ENCODE results near the gene RBM47. TPM values are rescaled to one million over a fixed set of nuclear protein-coding genes. Genes with fewer than 3 reads are reported as not detected.
"Not testable (repeated sequence)": the region's sequence is repeated elsewhere in the genome, so short reads cannot be mapped to it uniquely, and the experiment has no call there.

The RBM47 gene
- total RNA-seq, 1 donor from 2014 or later = 0.98 TPM

- no peaks in the 10 kb centered on the region for H3K4me1 Mint-ChIP-seq (ENCODE audit: low read depth, unreplicated experiment)
- H3K4me3 Mint-ChIP-seq (ENCODE audit: unreplicated experiment) = no peak overlapping the region
- no peaks in the 10 kb centered on the region for H3K36me3 Mint-ChIP-seq (ENCODE audit: unreplicated experiment)
- TF ChIP-seq CTCF (IDR thresholded peaks at IDR 0.05; ENCODE audit: partially characterized antibody, unreplicated experiment) = no peak
- no peaks in the 10 kb centered on the region for H3K9me3 Mint-ChIP-seq (ENCODE audit: unreplicated experiment)
- peaks cover 2% of the 10 kb centered on the region for H3K27me3 Mint-ChIP-seq (ENCODE audit: unreplicated experiment)
- DNase-seq = no peak
- no peak overlapping the region for H3K27ac Mint-ChIP-seq (ENCODE audit: unreplicated experiment)
Measured at GRCh38 chr4:40562681-40563080, 67.0 kb downstream of the RBM47 start.

GRCh38 chr4:40562208-40562607 lies 67.5 kb downstream of the RBM47 start:
- H3K9me3 Mint-ChIP-seq (ENCODE audit: unreplicated experiment) = no peaks in the 10 kb centered on the region
- H3K4me3 Mint-ChIP-seq (ENCODE audit: unreplicated experiment) = no peak overlapping the region
- no peaks in the 10 kb centered on the region for H3K4me1 Mint-ChIP-seq (ENCODE audit: low read depth, unreplicated experiment)
- H3K27ac Mint-ChIP-seq (ENCODE audit: unreplicated experiment) = no peak overlapping the region
- no peak for TF ChIP-seq CTCF (IDR thresholded peaks at IDR 0.05; ENCODE audit: partially characterized antibody, unreplicated experiment)
- H3K27me3 Mint-ChIP-seq (ENCODE audit: unreplicated experiment) = peaks cover 2% of the 10 kb centered on the region
- no peak for DNase-seq
- no peaks in the 10 kb centered on the region for H3K36me3 Mint-ChIP-seq (ENCODE audit: unreplicated experiment)

- H3K4me1 Mint-ChIP-seq (ENCODE audit: low read depth, unreplicated experiment); H3K27ac Mint-ChIP-seq (ENCODE audit: unreplicated experiment); H3K36me3 Mint-ChIP-seq (ENCODE audit: unreplicated experiment); H3K4me3 Mint-ChIP-seq (ENCODE audit: unreplicated experiment); DNase-seq; H3K9me3 Mint-ChIP-seq (ENCODE audit: unreplicated experiment); H3K27me3 Mint-ChIP-seq (ENCODE audit: unreplicated experiment): not testable (repeated sequence)
Measured at GRCh38 chr4:40561543-40562177, 68.0 kb downstream of the RBM47 start.

GRCh38 chr4:40559585-40560465 lies 69.8 kb downstream of the RBM47 start:
- Mint-ChIP-seq H3K4me3 (ENCODE audit: unreplicated experiment) (no peak overlapping the region), H3K9me3 (ENCODE audit: unreplicated experiment) (no peaks in the 10 kb centered on the region), H3K27me3 (ENCODE audit: unreplicated experiment) (peaks cover 2% of the 10 kb centered on the region), H3K36me3 (ENCODE audit: unreplicated experiment) (no peaks in the 10 kb centered on the region), H3K4me1 (ENCODE audit: low read depth, unreplicated experiment) (no peaks in the 10 kb centered on the region), H3K27ac (ENCODE audit: unreplicated experiment) (no peak overlapping the region)
- TF ChIP-seq CTCF (IDR thresholded peaks at IDR 0.05; ENCODE audit: partially characterized antibody, unreplicated experiment) = no peak
- no peak for DNase-seq

GRCh38 chr4:40557736-40558135 lies 71.9 kb downstream of the RBM47 start:
- no peaks in the 10 kb centered on the region for H3K4me1 Mint-ChIP-seq (ENCODE audit: low read depth, unreplicated experiment)
- H3K27me3 Mint-ChIP-seq (ENCODE audit: unreplicated experiment) = no peaks in the 10 kb centered on the region
- no peaks in the 10 kb centered on the region for H3K9me3 Mint-ChIP-seq (ENCODE audit: unreplicated experiment)
- no peak overlapping the region for H3K27ac Mint-ChIP-seq (ENCODE audit: unreplicated experiment)
- H3K36me3 Mint-ChIP-seq (ENCODE audit: unreplicated experiment) = no peaks in the 10 kb centered on the region
- no peak for TF ChIP-seq CTCF (IDR thresholded peaks at IDR 0.05; ENCODE audit: partially characterized antibody, unreplicated experiment)
- no peak overlapping the region for H3K4me3 Mint-ChIP-seq (ENCODE audit: unreplicated experiment)
- no peak for DNase-seq

Measured in glutamatergic neuron (in vitro differentiated cells).